H9 (cell line): ENCODE measurements around the gene TNC. TPM values are rescaled to one million over a fixed set of nuclear protein-coding genes. Genes with fewer than 3 reads are reported as not detected.

Experiments used
- DNase-seq: peaks from one replicate; pipeline ENCODE4 v3.0.0-alpha.2; 2017
- H2AFZ ChIP-seq: one replicate; pipeline ENCODE4 v1.6.1; 2013; ENCODE audit warnings: mild to moderate bottlenecking, low read length, control low read depth, moderate library complexity
- H2AK5ac ChIP-seq: 2 replicates; pipeline ENCODE4 v1.6.1; 2013; ENCODE audit warnings: low read length, control low read depth, mixed read lengths; ENCODE audit not compliant: insufficient read length
- H2BK120ac ChIP-seq: one replicate; pipeline ENCODE4 v1.6.1; 2013; ENCODE audit warnings: low read depth, mild to moderate bottlenecking, low read length, control low read depth, inconsistent platforms; ENCODE audit not compliant: poor library complexity, severe bottlenecking
- H2BK12ac ChIP-seq: 2 replicates; pipeline ENCODE4 v1.6.1; 2013; ENCODE audit warnings: low read length, control low read depth, mixed read lengths, low read depth; ENCODE audit not compliant: insufficient read length
- H2BK15ac ChIP-seq: 2 replicates; pipeline ENCODE4 v1.6.1; 2013; ENCODE audit warnings: low read depth, low read length, control low read depth
- H2BK20ac ChIP-seq: one replicate; pipeline ENCODE4 v1.6.1; 2013; ENCODE audit warnings: low read depth, mild to moderate bottlenecking, low read length, control low read depth, inconsistent platforms; ENCODE audit not compliant: poor library complexity, severe bottlenecking
- H2BK5ac ChIP-seq: 2 replicates; pipeline ENCODE4 v1.6.1; 2013; ENCODE audit warnings: low read length, control low read depth, mixed read lengths; ENCODE audit not compliant: insufficient read length
- H3K14ac ChIP-seq: 2 replicates; pipeline ENCODE4 v1.6.1; 2013; ENCODE audit warnings: low read length, control low read depth; ENCODE audit not compliant: insufficient read depth
- H3K18ac ChIP-seq: 2 replicates; pipeline ENCODE4 v1.6.1; 2013; ENCODE audit warnings: low read depth, mild to moderate bottlenecking, mixed read lengths, low read length, control low read depth; ENCODE audit not compliant: insufficient read length
- H3K23ac ChIP-seq: 2 replicates; pipeline ENCODE4 v1.6.1; 2013; ENCODE audit warnings: low read length, control low read depth, mixed read lengths, low read depth; ENCODE audit not compliant: insufficient read length
- H3K23me2 ChIP-seq: 2 replicates; pipeline ENCODE4 v1.6.1; 2013; ENCODE audit warnings: low read depth, mild to moderate bottlenecking, mixed read lengths, low read length, control low read depth; ENCODE audit not compliant: insufficient read length, poor library complexity, severe bottlenecking
- H3K27ac ChIP-seq: 2 replicates; pipeline ENCODE4 v1.5.1; 2013; ENCODE audit warnings: low read length, control low read depth, mixed read lengths, low read depth; ENCODE audit not compliant: insufficient read length
- H3K27me3 ChIP-seq: 2 replicates; pipeline ENCODE4 v1.6.1; 2013; ENCODE audit warnings: low read length, control low read depth, inconsistent platforms; ENCODE audit not compliant: insufficient read depth
- H3K4ac ChIP-seq: 2 replicates; pipeline ENCODE4 v1.6.1; 2013; ENCODE audit warnings: low read depth, mild to moderate bottlenecking, control low read depth, inconsistent platforms, low read length, moderate library complexity
- H3K4me1 ChIP-seq: 2 replicates; pipeline ENCODE4 v1.6.1; 2013; ENCODE audit warnings: low read length, control low read depth, inconsistent platforms; ENCODE audit not compliant: insufficient read depth
- H3K4me2 ChIP-seq: 2 replicates; pipeline ENCODE4 v1.6.1; 2013; ENCODE audit warnings: low read length, control low read depth, mixed read lengths; ENCODE audit not compliant: insufficient read length, insufficient read depth
- H3K56ac ChIP-seq: 2 replicates; pipeline ENCODE4 v1.6.1; 2013; ENCODE audit warnings: low read depth, mild to moderate bottlenecking, mixed read lengths, low read length, control low read depth; ENCODE audit not compliant: insufficient read length
- H3K79me1 ChIP-seq: 2 replicates; pipeline ENCODE4 v1.6.1; 2013; ENCODE audit warnings: low read depth, mild to moderate bottlenecking, moderate library complexity, low read length, control low read depth, inconsistent platforms; ENCODE audit not compliant: insufficient read depth, poor library complexity, severe bottlenecking
- H3K79me2 ChIP-seq: 2 replicates; pipeline ENCODE4 v1.6.1; 2013; ENCODE audit warnings: low read length, control low read depth, inconsistent platforms; ENCODE audit not compliant: insufficient read depth
- H3K9ac ChIP-seq: 2 replicates; pipeline ENCODE4 v1.6.1; 2013; ENCODE audit warnings: low read length, control low read depth, mixed read lengths; ENCODE audit not compliant: insufficient read length; ENCODE audit errors: extremely low read depth
- H3K9me3 ChIP-seq: one replicate; pipeline ENCODE4 v1.6.1; 2013; ENCODE audit warnings: low read depth, low read length, inconsistent platforms; ENCODE audit not compliant: control insufficient read depth
- H3T11ph ChIP-seq: one replicate; pipeline ENCODE4 v1.6.1; 2013; ENCODE audit warnings: mild to moderate bottlenecking, low read length, control low read depth, inconsistent platforms
- H4K20me1 ChIP-seq: one replicate; pipeline ENCODE4 v1.6.1; 2013; ENCODE audit not compliant: control insufficient read depth, insufficient read length, insufficient read depth
- H4K5ac ChIP-seq: 2 replicates; pipeline ENCODE4 v1.6.1; 2013; ENCODE audit warnings: low read depth, mild to moderate bottlenecking, mixed read lengths, low read length, control low read depth; ENCODE audit not compliant: insufficient read length
- H4K8ac ChIP-seq: replicated peaks from 2 replicates; pipeline ENCODE4 v1.6.1; 2013; ENCODE audit warnings: low read length, control low read depth, mixed read lengths, low read depth; ENCODE audit not compliant: insufficient read length
- H4K91ac ChIP-seq: 2 replicates; pipeline ENCODE4 v1.6.1; 2013; ENCODE audit warnings: low read depth, mild to moderate bottlenecking, moderate library complexity, mixed read lengths, low read length, control low read depth; ENCODE audit not compliant: insufficient read length
- H3K27ac Mint-ChIP-seq, 3 experiments: 2 replicates in 2 of 3; 3 replicates in 1 of 3; pipeline ENCODE4 v1.8.0; 2020 to 2021; ENCODE audit warnings: mixed read lengths in 3 of 3, mild to moderate bottlenecking in 1 of 3, moderate library complexity in 1 of 3
- H3K27me3 Mint-ChIP-seq: 2 replicates; pipeline ENCODE4 v1.8.0; 2021; ENCODE audit warnings: low read depth, mild to moderate bottlenecking, moderate library complexity, mixed read lengths
- H3K36me3 Mint-ChIP-seq, 3 experiments: 2 replicates in 2 of 3; 3 replicates in 1 of 3; pipeline ENCODE4 v1.8.0; 2020 to 2021; ENCODE audit warnings: low read depth in 3 of 3, mixed read lengths in 3 of 3; ENCODE audit not compliant: insufficient read depth in 1 of 3
- H3K4me1 Mint-ChIP-seq, 2 experiments: 2 replicates each; pipeline ENCODE4 v1.8.0; 2020; ENCODE audit warnings: mixed read lengths in 2 of 2
- H3K4me3 Mint-ChIP-seq, 2 experiments: 2 replicates in 1 of 2; 3 replicates in 1 of 2; pipeline ENCODE4 v1.8.0; 2020 to 2021; ENCODE audit warnings: mild to moderate bottlenecking in 2 of 2, mixed read lengths in 2 of 2, moderate library complexity in 1 of 2
- H3K9me3 Mint-ChIP-seq, 2 experiments: 2 replicates in 1 of 2; 3 replicates in 1 of 2; pipeline ENCODE4 v1.8.0; 2020; ENCODE audit warnings: mild to moderate bottlenecking in 2 of 2, mixed read lengths in 2 of 2, moderate library complexity in 1 of 2
- CTCF ChIP-seq: fragments of 200-600 bp; sonication (generic); conservative IDR thresholded peaks from 3 replicates; pipeline ENCODE4 v1.8.0; 2021; ENCODE audit warnings: antibody characterized with exemption, mild to moderate bottlenecking
- total RNA-seq: library from RNA; stranded (reverse); gene quantifications from 2 replicates; pipeline ENCODE4 v1.2.1, GENCODE V29; 2021

TNC gene
- total RNA-seq, 1 experiment from 2014 or later: 0.63 TPM

DNA sequence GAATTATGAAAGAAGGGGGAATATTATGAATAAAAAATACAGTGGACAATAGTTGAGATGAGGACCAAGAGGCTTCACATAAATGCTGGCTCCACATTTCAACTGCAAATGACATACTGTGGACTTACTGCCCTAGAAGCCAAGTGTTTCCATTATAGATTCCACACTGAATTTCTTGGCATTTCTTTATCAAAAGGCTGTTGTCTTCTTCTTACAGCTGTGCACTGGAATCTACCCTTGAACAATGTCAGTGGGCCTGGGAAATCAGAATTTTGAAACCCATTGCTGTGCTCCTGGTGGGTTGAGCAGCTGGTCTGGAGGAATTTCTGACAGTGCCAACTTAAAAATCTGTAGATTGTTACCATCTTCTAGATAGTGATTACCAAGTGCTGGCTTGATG, 49.9 kb downstream of the TNC start:
- Histone ChIP-seq H2BK5ac (no peak overlapping the region), H3K23ac (no peak overlapping the region), H4K20me1 (no peaks in the 10 kb centered on the region), H3K18ac (no peak overlapping the region), H2AK5ac (no peak overlapping the region), H3K9me3 (no peaks in the 10 kb centered on the region), H2AFZ (no peak overlapping the region), H3K23me2 (no peaks in the 10 kb centered on the region), H2BK20ac (no peak overlapping the region), H3K56ac (no peak overlapping the region), H2BK120ac (no peak overlapping the region), H3K9ac (no peak overlapping the region), H3K79me2 (no peaks in the 10 kb centered on the region), H3K4me1 (peaks cover 9% of the 10 kb centered on the region; the same call in 1 of the 2 replicates), H3K27ac (no peak overlapping the region), H3K27me3 (no peaks in the 10 kb centered on the region), H3K4ac (no peak overlapping the region), H3K79me1 (no peaks in the 10 kb centered on the region), H3T11ph (no peak overlapping the region), H4K5ac (no peak overlapping the region), H3K4me2 (no peak overlapping the region), H4K91ac (no peak overlapping the region), H4K8ac (no peak overlapping the region), H3K14ac (no peak overlapping the region), H2BK12ac (no peak overlapping the region), H2BK15ac (no peak overlapping the region)
- no peak for DNase-seq
- Mint-ChIP-seq H3K9me3 (no peaks in the 10 kb centered on the region), H3K27ac (no peak overlapping the region), H3K4me1 (peaks cover 6 to 13% of the 10 kb centered on the region in 2 experiments; a peak in 3 of 4 replicates), H3K27me3 (peaks cover 20% of the 10 kb centered on the region), H3K36me3 (no peaks in the 10 kb centered on the region), H3K4me3 (no peak overlapping the region)
- TF ChIP-seq CTCF: no peak
